Astrocyte (in vitro differentiated cells and primary cell): Measurements from ENCODE around the gene CDCP1.

Experiments
- CTCF ChIP-seq: IDR thresholded peaks from 2 replicates; pipeline ENCODE4 v1.5.1; 2011; ENCODE audit warnings: low read depth, mild to moderate bottlenecking, inconsistent platforms, low read length, moderate library complexity; ENCODE audit not compliant: insufficient read depth
- EZH2 ChIP-seq: IDR thresholded peaks from 2 replicates; pipeline ENCODE4 v1.6.1; 2012; ENCODE audit warnings: mild to moderate bottlenecking, low read length, inconsistent platforms; ENCODE audit not compliant: insufficient read depth

GRCh38 chr3:45093176-45093575 lies 53.0 kb downstream of the CDCP1 start:
- TF ChIP-seq CTCF (no peak), EZH2 (no peak)
